Activated naive CD4-positive, alpha-beta T cell treated with anti-CD3 and anti-CD28 coated beads, Interleukin-2, amount 50 U/mL, for 16 hours (primary cell): ENCODE measurements around the gene PATL1.

Experiments used
- DNase-seq: peaks from one replicate; pipeline ENCODE4 v3.0.0-alpha.2; 2020

Gene PATL1

DNA sequence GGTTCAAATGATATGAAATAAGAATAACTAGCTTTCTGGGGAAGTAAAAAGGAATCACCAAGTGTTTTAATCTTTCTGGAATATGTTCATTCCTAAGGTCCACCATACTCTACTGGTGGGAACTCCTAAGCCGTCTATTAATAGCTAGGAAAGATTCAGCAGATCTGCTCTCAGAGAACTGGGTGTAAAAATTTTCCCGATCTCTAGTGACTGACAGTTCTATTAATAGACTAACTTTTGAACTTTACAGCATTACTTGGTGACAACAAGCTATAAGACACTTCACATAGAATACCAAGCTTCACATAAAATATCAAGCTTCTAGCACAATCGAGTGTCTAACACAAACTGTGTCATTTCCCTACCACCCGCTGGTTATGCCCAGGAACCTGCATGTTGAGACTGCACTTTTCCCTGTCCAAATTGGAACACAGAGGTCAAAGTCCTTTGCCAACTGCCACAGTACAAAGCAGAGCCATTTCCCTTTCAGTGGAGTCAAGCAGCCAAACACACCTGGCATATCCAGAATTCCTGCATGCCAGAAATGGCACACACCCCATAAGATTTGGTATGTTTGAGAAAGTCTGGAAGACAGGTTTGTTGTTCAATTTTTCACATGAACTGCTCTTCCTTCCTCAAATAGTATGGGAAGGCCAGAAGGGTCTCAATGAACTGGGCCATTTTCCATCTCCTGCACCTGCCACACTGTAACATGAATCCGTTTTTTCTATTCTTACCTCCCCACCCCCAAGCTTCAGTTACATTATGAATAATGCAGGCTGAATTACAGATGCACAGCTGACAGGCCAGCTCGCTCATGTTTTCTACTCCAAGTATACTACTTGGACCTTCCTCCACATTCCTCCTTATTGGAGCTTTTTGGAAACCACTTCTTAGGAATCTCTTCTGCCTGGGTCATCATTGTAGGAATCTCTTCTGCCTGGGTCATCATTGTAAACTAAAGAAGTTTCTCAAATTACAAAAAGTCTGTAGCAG, 57.0 kb downstream of the PATL1 start:
- DNase-seq = no peak

GRCh38 chr11:59610289-59610688, 58.5 kb downstream of the PATL1 start:
- peak; percentile 17 for DNase-seq

DNA sequence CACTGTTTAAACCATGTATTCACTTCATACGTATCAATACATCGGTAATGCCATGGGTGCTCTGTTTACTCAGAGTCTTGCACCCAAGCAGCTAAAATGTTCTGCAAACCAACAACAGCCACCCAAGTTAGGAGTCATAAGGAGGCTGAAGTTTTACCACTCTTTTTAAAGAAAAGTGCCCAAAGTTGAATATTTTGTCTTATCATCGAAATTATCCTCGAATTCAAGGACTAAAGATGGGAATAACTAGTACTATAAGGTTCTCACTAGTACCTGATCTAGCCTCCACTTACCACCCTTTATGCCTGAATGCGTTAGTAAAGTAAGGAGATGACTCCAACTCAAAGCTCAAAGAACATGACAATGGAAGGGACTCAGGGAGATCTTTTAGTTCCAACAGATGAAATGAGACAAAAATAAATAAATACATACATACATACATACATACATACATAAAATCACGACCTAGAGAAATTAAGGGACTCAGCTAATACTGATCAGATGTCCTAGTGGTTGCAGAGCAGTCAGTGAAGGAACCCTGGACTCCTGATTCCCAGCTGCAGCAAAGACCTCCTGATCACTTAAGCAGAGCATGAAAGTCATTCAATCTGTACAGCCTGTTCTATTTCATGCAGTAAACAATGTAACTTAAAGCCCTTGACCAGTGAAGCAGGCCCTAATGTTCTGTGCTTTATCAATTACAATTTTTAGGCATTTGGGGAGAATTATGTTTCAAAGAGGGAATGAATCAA, 61.0 kb downstream of the PATL1 start:
- no peak for DNase-seq

DNA sequence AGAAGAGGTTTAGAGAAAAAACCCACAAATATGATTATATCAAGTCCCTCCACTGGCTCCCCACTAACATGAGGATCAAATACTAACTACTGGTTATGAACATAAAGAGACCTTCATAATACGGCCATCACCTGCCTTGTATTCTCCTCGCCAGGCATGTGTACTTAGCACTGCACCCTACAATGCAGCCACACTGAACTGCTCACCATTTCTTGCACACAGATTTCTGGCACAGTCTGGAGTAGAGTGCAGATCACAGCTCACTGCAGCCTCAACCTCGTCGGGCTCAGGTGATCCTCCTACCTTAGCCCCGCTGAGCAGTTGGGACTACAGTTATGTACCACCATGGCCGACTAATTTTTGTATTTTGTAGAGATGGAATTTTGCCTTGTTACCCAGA, 66.4 kb downstream of the PATL1 start:
- no peak for DNase-seq

GRCh38 chr11:59601788-59602187, 67.0 kb downstream of the PATL1 start:
- DNase-seq = no peak

GRCh38 chr11:59600636-59601035, 68.2 kb downstream of the PATL1 start:
- DNase-seq = no peak

DNA sequence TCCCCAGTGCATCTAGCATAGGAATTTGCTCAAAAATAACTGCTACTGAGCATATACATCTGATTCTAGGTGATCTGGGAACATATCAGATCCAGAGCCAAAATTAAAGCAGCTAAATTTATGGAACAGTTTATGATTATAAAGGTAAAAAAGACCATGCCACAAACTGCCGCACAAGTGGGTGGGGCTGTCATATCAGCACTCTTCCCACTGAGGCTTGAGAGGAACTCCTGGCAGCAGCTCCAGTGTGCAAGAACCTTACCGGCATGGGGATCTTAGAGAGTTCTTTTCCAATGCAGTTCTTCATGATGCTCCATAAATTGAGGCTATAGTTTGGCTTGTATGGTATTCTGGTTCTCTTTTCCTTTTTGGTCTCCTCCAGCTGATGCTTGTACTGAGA, 68.6 kb downstream of the PATL1 start:
- no peak for DNase-seq

DNA sequence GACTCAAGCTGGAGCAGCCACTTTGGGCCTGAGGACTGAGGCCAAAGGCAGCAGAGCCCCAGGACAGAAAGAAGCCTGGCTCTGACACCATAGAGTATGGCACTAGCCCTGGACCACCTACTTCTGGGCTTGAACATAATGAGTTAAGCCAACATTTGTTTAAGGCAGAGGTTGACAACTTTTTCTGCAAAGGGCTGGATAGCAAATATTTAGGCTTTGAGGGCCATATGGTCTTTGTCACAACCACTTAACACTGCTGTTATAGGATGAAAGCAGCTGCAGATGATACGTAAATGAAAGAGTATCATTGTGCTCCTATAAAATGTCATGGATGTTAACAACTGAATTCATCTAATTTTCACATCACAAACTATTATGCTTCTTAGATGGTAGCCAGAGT, 69.9 kb downstream of the PATL1 start:
- no peak for DNase-seq
